Measurements from ENCODE around the gene WDR90. TPM values are rescaled to one million over a fixed set of nuclear protein-coding genes. Genes with fewer than 3 reads are reported as not detected.
A peak's percentile ranks its signal among the peaks of the same experiment; 100 is the strongest.

The WDR90 gene
- total and polyA plus RNA-seq, 2 of the 13 experiments (the other 11 are each of a cell fraction or from before 2014, with no cell fraction given): 14.9 to 28.9 TPM

GRCh38 chr16:716200-716568 lies 67.0 kb downstream of the WDR90 start (continued):
- TF ChIP-seq CTCF (CRISPR knock-in tag; IDR thresholded peaks at IDR 0.05) (no peak), ZNF800 (CRISPR knock-in tag; IDR thresholded peaks at IDR 0.05) (no peak), KAT7 (CRISPR knock-in tag; IDR thresholded peaks at IDR 0.05; ENCODE audit: borderline replicate concordance) (no peak), DBP (CRISPR knock-in tag; IDR thresholded peaks at IDR 0.05; ENCODE audit: not compliant biosample characterization) (no peak), ZNF451 (CRISPR knock-in tag; IDR thresholded peaks at IDR 0.05) (no peak), ZNF354B (CRISPR knock-in tag; IDR thresholded peaks at IDR 0.05) (no peak), ZNF501 (CRISPR knock-in tag; IDR thresholded peaks at IDR 0.05) (peak; percentile 64; the same call in 1 of the 2 replicates), ZBTB34 (CRISPR knock-in tag; IDR thresholded peaks at IDR 0.05) (no peak), ZNF12 (CRISPR knock-in tag; IDR thresholded peaks at IDR 0.05) (no peak), NR2F6 (IDR thresholded peaks at IDR 0.05) (peak; percentile 79), NR2F6 (CRISPR knock-in tag; IDR thresholded peaks at IDR 0.05) (peak; percentile 71), DMTF1 (CRISPR knock-in tag; IDR thresholded peaks at IDR 0.05) (no peak), HHEX (CRISPR knock-in tag; IDR thresholded peaks at IDR 0.05) (no peak), HNRNPLL (IDR thresholded peaks at IDR 0.05; ENCODE audit: low read depth, low read length, poor library complexity, severe bottlenecking) (peak; percentile 27), FOXJ3 (CRISPR knock-in tag; IDR thresholded peaks at IDR 0.05; ENCODE audit: borderline replicate concordance) (no peak), SCMH1 (CRISPR knock-in tag; IDR thresholded peaks at IDR 0.05; ENCODE audit: borderline replicate concordance) (no peak), SAFB2 (CRISPR knock-in tag; IDR thresholded peaks at IDR 0.05; ENCODE audit: borderline replicate concordance, low read depth) (no peak), HINFP (CRISPR knock-in tag; IDR thresholded peaks at IDR 0.05; ENCODE audit: low read depth) (no peak), EHMT2 (IDR thresholded peaks at IDR 0.05; ENCODE audit: borderline replicate concordance, low read depth, low read length) (no peak), GTF3A (CRISPR knock-in tag; conservative IDR thresholded peaks at IDR 0.05) (no peak), ZSCAN20 (CRISPR knock-in tag; IDR thresholded peaks at IDR 0.05; ENCODE audit: borderline replicate concordance) (no peak)
